Endothelial cell of umbilical vein (primary cell): ENCODE data around the gene RPS2. TPM values are rescaled to one million over a fixed set of nuclear protein-coding genes. Genes with fewer than 3 reads are reported as not detected.

Experiments
- BruUV-seq: library from RNA; stranded (reverse); fragments of 400-500 nt; replicated peaks from 2 replicates; lab custom pipeline; 2021; lab: Mats Ljungman, UMichigan
- CTCF ChIA-PET: fragments of 300-600, 350-600 bp; sonication (Branson Sonifier 250); formaldehyde crosslinking; loops from one replicate; lab custom pipeline; 2021; ENCODE audit warnings: antibody characterized with exemption, inconsistent platforms; lab: Charles Lee
- POLR2A ChIA-PET: fragments of 300-600, 350-600 bp; sonication (Branson Sonifier 250); formaldehyde crosslinking; loops from one replicate; lab custom pipeline; 2021; ENCODE audit warnings: antibody characterized with exemption, inconsistent platforms; lab: Charles Lee
- DNase-seq: peaks from one replicate; pipeline ENCODE4 v3.0.0-alpha.2; 2011; ENCODE audit warnings: low read depth, low spot score
- FAIRE-seq: peaks from 2 replicates; lab custom pipeline; 2011; peaks lifted over from hg19 to GRCh38; lab: Jason Lieb, UNC
- H2AFZ ChIP-seq: 2 replicates; pipeline ENCODE4 v1.6.0; 2012; ENCODE audit warnings: low read depth, low read length, control low read depth, inconsistent platforms
- H3K27ac ChIP-seq: 2 replicates; pipeline ENCODE4 v1.5.1; 2011; ENCODE audit warnings: low read depth, mild to moderate bottlenecking, control low read depth, low read length, moderate library complexity; ENCODE audit not compliant: insufficient read depth
- H3K27me3 ChIP-seq, 2 experiments: 2 replicates each; pipeline versions ENCODE4 v1.6.0 to v1.6.1; 2011; ENCODE audit warnings: low read length in 2 of 2, mixed read lengths in 1 of 2; ENCODE audit not compliant: control insufficient read depth in 2 of 2, insufficient read depth in 2 of 2
- H3K36me3 ChIP-seq, 2 experiments: 2 replicates in 1 of 2; 3 replicates in 1 of 2; pipeline ENCODE4 v1.5.1; 2011; ENCODE audit warnings: low read length in 2 of 2, mild to moderate bottlenecking in 1 of 2, moderate library complexity in 1 of 2; ENCODE audit not compliant: control insufficient read depth in 2 of 2, insufficient read depth in 2 of 2; ENCODE audit errors: extremely low read depth in 1 of 2
- H3K4me1 ChIP-seq: 3 replicates; pipeline ENCODE4 v1.5.1; 2011; ENCODE audit warnings: mild to moderate bottlenecking, low read length; ENCODE audit not compliant: control insufficient read depth, insufficient read depth; ENCODE audit errors: extremely low read depth
- H3K4me2 ChIP-seq: 2 replicates; pipeline ENCODE4 v1.6.1; 2011; ENCODE audit warnings: low read length, control low read depth, mixed read lengths; ENCODE audit not compliant: insufficient read depth
- H3K4me3 ChIP-seq, 3 experiments: fragments of 200-600 bp in 1 of 3; sonication (generic), shearing (Covaris generic) in 1 of 3; replicated peaks in 1 of 3; 2 replicates each; pipeline ENCODE4 v1.5.1; 2011 to 2016; ENCODE audit warnings: control low read depth in 3 of 3, low read length in 3 of 3, mild to moderate bottlenecking in 2 of 3, inconsistent platforms in 1 of 3, low read depth in 1 of 3, moderate library complexity in 1 of 3; ENCODE audit not compliant: insufficient read depth in 1 of 3
- H3K79me2 ChIP-seq: 2 replicates; pipeline ENCODE4 v1.6.0; 2012; ENCODE audit warnings: low read length, inconsistent platforms; ENCODE audit not compliant: control insufficient read depth, insufficient read depth
- H3K9ac ChIP-seq: replicated peaks from 2 replicates; pipeline ENCODE3; 2011; ENCODE audit warnings: low read length, control low read depth; ENCODE audit not compliant: insufficient read depth; ENCODE audit errors: extremely low read depth
- H3K9me1 ChIP-seq: replicated peaks from 3 replicates; pipeline ENCODE4 v1.6.0; 2011; ENCODE audit warnings: mild to moderate bottlenecking, low read length; ENCODE audit not compliant: control insufficient read depth, insufficient read depth; ENCODE audit errors: extremely low read depth
- H3K9me3 ChIP-seq: replicated peaks from 2 replicates; pipeline ENCODE4 v1.5.1; 2012; ENCODE audit warnings: low read length, inconsistent platforms; ENCODE audit not compliant: control insufficient read depth, insufficient read depth
- H4K20me1 ChIP-seq: replicated peaks from 2 replicates; pipeline ENCODE3; 2011; ENCODE audit warnings: mild to moderate bottlenecking, low read length; ENCODE audit not compliant: control insufficient read depth, insufficient read depth; ENCODE audit errors: extremely low read depth
- FOS ChIP-seq: IDR thresholded peaks from 2 replicates; pipeline ENCODE4 v1.6.1; 2011; ENCODE audit warnings: mild to moderate bottlenecking, low read length, moderate library complexity, borderline replicate concordance; ENCODE audit not compliant: insufficient read depth
- JUN ChIP-seq: IDR thresholded peaks from 2 replicates; pipeline ENCODE4 v1.6.1; 2011; ENCODE audit warnings: borderline replicate concordance, low read depth; ENCODE audit not compliant: insufficient read length, insufficient read depth
- MYC ChIP-seq: IDR thresholded peaks from one replicate; pipeline ENCODE4 v1.6.1; 2011; ENCODE audit warnings: mild to moderate bottlenecking, low read depth, low read length
- POLR2A ChIP-seq: IDR thresholded peaks from 2 replicates; pipeline ENCODE4 v1.6.1; 2012; ENCODE audit warnings: low read depth, mild to moderate bottlenecking, control low read depth, low read length
- POLR2AphosphoS5 ChIP-seq: IDR thresholded peaks from 2 replicates; pipeline ENCODE4 v1.6.1; 2012; ENCODE audit warnings: low read depth, mild to moderate bottlenecking, control low read depth, low read length, moderate library complexity; ENCODE audit not compliant: insufficient read depth
- dilution Hi-C: fragments of 300-500 bp; cut with MboI; formaldehyde crosslinking; loops from one replicate; pipeline ENCODE4 v1.15.0; 2019; ENCODE audit warnings: low sequenced_read_pairs; ENCODE audit not compliant: extremely low pct_ligation_motif_present
- intact Hi-C: fragments of 100-400 bp; cut with micrococcal nuclease; formaldehyde crosslinking; loops from one replicate; pipeline ENCODE4 v1.10.0; 2022
- polyA plus RNA-seq, 4 experiments: library from polyadenylated mRNA; depleted of rRNA in 3 of 4; stranded (reverse) in 3 of 4; unstranded in 1 of 4; fragments of >200 nt; gene quantifications; 2 replicates each; pipeline versions ENCODE4 v1.2.1 to v1.2.3, GENCODE V29; 2011 to 2012; ENCODE audit warnings: missing spikeins in 1 of 4
- total RNA-seq: library from RNA; stranded (reverse); gene quantifications from 2 replicates; pipeline ENCODE4 v1.2.3, GENCODE V29; 2021
- TF ChIP-seq, protein P1 (sequence below), 2 donors: IDR thresholded peaks; 1 replicate in 1 of 2; 2 replicates in 1 of 2; pipeline ENCODE4 v1.5.1; 2011; ENCODE audit warnings: low read length in 2 of 2, mild to moderate bottlenecking in 2 of 2, moderate library complexity in 2 of 2, control low read depth in 1 of 2, inconsistent platforms in 1 of 2, low read depth in 1 of 2; ENCODE audit not compliant: insufficient read depth in 1 of 2; ENCODE audit errors: extremely low read depth in 1 of 2

Gene RPS2
- total and polyA plus RNA-seq, 2 donors (not counting 3 experiments of a cell fraction or from before 2014, with no cell fraction given), result 2,793 to 9,021 TPM

DNA sequence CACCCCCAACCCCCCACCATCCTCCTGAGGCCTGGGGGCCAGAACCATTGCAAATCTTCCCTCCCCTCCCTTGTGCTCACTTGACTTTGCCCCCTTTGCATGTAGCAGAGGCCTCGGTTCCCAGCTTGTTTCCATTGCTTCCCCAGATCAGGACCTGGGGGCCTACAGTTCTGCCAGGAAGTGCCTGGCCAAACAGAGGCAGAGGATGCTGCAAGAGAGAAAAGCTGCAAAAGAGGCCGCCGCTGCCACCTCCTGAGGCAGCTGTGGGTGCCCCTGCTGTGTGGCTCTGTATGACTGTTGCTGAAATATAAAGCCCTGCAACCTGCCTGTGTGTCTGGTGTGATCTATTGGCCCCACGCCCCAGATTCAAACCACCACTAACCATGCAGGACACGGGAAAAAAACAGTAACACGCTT, 3.0 kb downstream of the RPS2 start:
- no peak for DNase-seq
- Histone ChIP-seq H3K4me3 (no peak overlapping the region), H3K4me2 (no peak overlapping the region), H3K27ac (no peak overlapping the region), H3K9ac (no peak overlapping the region), H3K4me1 (peaks cover 27% of the 10 kb centered on the region), H3K9me3 (no peaks in the 10 kb centered on the region), H3K79me2 (peaks cover 50% of the 10 kb centered on the region), H3K36me3 (peaks cover 8 to 17% of the 10 kb centered on the region in 2 experiments), H2AFZ (no peak overlapping the region), H3K27me3 (no peaks in the 10 kb centered on the region), H3K9me1 (no peaks in the 10 kb centered on the region), H4K20me1 (no peaks in the 10 kb centered on the region)
- TF ChIP-seq POLR2AphosphoS5 (no peak), FOS (no peak), JUN (no peak), MYC (no peak)
- intact Hi-C loops (no loop called here), dilution Hi-C loops (no loop called here)
- FAIRE-seq, result no peak
- BruUV-seq, result no TSS peak
- CTCF ChIA-PET, result interaction anchor here (2.2 kb wide), 1 partner anchor 179 kb away, joined by 9 read pairs; no protein-coding TSS in a partner anchor
- POLR2A ChIA-PET, result no interaction called here

DNA sequence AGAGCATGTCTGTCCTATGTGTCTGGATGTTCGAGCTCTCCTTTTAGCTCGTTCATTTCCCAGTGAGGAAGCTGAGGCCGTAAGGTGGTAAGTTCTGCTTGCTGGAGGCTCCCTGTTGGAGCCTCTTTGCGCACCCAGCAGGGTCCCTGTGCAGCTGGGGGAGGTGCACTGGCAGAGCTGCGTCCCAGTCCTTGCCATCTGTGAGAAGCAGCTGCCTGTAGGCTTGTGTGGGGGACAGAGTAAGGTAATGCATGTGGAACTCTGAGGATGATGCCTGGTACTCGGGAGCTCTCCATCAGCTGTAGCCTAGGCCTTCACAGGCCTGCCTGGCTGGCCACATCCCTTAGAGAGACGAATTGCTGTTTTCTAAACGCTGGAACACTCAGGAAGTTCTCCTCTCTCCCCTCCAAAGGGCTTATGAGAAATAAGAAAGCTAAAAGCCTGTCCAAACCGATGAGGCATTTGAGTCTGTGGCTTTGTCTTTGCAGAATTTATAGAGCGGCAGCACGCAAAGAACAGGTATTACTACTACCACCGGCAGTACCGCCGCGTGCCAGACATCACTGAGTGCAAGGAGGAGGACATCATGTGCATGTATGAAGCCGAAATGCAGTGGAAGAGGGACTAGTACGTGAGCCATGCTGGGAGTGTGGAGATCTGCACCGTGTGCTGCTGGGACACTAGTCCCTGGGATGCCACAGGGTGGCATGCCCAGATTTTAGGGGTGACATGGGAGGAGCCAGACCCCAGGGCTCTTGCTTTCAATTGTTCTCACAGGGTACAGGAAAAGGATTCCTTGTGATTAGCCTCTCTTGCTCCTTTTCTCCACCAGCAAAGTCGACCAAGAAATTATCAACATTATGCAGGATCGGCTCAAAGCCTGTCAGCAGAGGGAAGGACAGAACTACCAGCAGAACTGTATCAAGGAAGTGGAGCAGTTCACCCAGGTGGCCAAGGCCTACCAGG, 3.7 kb downstream of the RPS2 start:
- Histone ChIP-seq H3K36me3 (peaks cover 8 to 17% of the 10 kb centered on the region in 2 experiments), H3K27me3 (no peaks in the 10 kb centered on the region), H2AFZ (no peak overlapping the region), H3K9me3 (no peaks in the 10 kb centered on the region), H3K4me3 (peak overlapping the region in 1 of 3 experiments; percentile 63), H3K9me1 (no peaks in the 10 kb centered on the region), H4K20me1 (no peaks in the 10 kb centered on the region), H3K4me1 (peaks cover 26% of the 10 kb centered on the region), H3K27ac (no peak overlapping the region), H3K9ac (no peak overlapping the region), H3K4me2 (peak overlapping the region; percentile 76), H3K79me2 (peaks cover 49% of the 10 kb centered on the region)
- ChIA-PET POLR2A (interaction anchor here (0.6 kb wide), 1 partner anchor 87 kb away, joined by 7 read pairs; no protein-coding TSS in a partner anchor), CTCF (interaction anchor here (0.6 to 2.2 kb wide), 3 partner anchors 15 to 180 kb away, joined by 4 to 9 read pairs (median 4); no protein-coding TSS in a partner anchor)
- no TSS peak for BruUV-seq
- DNase-seq, result peak; percentile 39
- peak; percentile 64 for FAIRE-seq
- intact Hi-C loops, result no loop called here
- dilution Hi-C loops, result no loop called here
- TF ChIP-seq, protein P1, sequence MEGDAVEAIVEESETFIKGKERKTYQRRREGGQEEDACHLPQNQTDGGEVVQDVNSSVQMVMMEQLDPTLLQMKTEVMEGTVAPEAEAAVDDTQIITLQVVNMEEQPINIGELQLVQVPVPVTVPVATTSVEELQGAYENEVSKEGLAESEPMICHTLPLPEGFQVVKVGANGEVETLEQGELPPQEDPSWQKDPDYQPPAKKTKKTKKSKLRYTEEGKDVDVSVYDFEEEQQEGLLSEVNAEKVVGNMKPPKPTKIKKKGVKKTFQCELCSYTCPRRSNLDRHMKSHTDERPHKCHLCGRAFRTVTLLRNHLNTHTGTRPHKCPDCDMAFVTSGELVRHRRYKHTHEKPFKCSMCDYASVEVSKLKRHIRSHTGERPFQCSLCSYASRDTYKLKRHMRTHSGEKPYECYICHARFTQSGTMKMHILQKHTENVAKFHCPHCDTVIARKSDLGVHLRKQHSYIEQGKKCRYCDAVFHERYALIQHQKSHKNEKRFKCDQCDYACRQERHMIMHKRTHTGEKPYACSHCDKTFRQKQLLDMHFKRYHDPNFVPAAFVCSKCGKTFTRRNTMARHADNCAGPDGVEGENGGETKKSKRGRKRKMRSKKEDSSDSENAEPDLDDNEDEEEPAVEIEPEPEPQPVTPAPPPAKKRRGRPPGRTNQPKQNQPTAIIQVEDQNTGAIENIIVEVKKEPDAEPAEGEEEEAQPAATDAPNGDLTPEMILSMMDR (IDR thresholded peaks at IDR 0.05; ENCODE audit: extremely low read depth in 1 of 2, insufficient read depth in 1 of 2, low read depth in 1 of 2, low read length in 2 of 2), result no peak
- TF ChIP-seq POLR2A (peak; percentile 93), POLR2AphosphoS5 (peak; percentile 74)
